Measurements from ENCODE around the gene ABCC2.

Gene ABCC2

DNA sequence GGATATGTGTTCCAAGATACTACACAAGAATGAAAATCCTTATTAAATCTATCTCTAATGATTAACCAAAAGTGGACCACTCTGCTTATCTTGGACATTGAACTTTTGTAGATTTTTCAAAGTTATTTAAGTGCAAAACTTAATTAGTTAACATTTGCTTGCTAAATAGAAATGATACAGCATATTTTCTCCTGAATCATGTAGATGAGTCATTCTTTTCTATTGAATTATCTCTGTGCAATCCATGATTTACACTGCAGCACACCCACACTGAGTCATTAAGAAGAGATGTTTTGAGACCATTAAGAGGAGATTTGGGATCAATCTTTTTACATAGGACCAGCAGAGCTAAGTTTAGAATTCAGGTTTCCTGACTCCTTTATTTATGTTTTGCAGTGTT lies 6.6 kb upstream of the ABCC2 start:
- no peak for DNase-seq

DNA sequence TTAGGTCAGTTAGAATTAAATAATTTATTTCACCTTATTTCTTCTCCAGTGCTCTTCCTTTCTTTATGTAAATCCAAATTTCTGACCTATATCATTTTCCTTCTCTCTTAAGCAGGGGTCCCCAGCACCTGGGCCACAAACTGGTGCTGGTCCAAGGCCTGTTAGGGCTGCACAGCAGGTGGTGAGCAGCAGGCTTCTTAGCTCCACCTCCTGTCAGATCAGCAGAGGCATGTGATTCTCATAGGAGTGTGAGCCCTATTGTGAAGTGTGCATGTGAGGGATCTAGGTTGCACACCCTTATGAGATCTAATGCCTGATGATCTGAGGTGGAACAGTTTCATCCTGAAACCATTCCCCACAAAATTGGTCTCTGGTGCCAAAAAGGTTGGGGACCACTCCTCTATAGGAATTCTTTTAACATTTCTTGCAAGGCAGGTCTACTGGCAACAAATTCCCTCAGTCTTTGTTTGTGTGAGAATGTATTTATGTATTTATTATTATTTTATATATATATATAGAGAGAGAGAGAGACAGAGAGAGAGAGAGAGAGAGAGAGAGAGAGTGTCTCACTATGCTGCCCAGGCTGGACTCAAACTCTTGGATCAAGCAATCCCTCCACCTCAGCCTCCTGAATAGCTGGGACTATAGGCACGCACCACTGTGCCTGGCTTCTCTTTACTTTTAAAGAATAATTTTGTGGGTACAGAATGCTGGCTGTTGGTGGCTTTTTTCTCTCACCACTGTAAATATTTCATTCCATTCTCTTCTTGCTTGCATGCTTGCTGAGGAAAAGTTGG lies 4.3 kb upstream of the ABCC2 start:
- DNase-seq: no peak

DNA sequence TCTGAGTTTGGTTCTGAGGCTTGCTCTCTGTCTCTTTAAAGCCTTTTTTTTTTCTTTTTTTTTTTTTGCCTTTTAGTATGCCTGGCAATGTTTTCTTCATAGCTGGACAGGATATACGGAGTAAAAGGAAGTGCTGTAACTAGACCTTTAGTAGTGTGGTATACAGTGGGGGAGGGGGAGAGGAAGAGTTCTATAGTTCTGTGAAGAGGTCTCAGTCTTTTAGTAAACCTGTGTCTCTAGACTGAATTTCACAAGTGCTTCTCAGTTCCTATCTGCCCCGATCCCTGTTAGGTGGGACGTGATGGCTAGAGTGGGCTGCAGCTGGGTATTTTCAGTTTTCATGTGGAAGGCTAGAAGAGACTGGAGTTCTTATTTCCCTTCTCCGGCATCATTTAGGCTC lies 3.1 kb upstream of the ABCC2 start:
- DNase-seq: no peak

DNA sequence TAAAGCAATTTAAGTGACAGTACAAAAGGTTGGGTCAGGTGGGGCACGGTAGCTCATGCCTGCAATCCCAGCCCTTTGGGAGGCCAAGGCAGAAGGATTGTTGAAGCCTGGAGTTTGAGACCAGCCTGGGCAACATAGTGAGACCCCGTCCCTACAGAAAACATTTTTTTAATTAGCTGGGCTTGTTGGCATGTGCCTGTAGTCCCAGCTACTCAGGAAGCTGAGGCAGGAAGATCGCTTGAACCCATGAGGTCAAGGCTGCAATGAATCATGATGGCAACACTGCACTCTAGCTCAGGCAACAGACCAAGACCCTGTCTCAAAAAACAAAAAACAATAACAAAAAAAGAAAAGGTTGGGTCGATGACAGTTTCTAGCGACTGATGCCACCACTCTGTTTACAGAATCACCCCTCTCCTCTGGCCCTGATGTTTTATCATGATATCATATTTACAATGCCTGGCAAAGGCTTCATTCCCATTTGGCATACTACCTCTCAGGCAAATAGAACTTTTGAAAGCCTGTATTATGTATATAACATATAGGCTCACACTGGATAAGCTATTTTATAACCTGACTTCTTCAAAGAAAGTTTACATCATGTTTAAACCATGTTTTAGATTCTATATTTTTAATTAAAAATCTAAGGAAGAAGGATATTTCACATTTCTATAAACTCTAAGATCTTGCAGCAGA lies 558 bp upstream of the ABCC2 start:
- DNase-seq: no peak

DNA sequence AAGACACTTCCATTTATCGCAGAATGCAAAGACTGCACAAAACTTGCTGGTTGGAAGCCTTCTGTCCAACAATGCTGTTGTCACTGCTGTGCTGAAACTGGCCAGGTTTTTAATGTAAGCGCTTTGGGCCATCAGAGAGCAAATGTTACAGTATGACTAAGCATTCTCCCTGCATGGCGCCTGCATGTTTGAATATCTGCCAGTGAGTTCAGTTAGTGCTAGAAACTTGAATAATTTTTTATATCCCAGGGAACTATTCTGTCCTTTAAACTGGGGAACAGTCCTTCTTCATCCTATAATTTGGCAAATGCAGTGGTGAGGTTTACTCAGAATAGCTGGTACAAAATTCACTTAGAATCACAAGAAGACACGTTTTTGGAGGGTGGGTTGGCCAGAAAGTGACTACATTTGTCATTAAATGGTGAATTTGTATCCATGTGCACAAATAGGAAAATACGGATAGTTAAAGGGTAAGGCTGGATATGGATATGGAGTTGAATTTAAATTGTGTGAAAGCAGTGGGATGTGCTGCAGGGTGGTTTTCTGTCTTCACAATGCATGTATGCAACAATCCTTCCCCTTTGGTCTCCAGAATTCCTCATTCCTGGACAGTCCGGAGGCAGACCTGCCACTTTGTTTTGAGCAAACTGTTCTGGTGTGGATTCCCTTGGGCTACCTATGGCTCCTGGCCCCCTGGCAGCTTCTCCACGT lies 1.7 kb downstream of the ABCC2 start:
- no peak for DNase-seq

DNA sequence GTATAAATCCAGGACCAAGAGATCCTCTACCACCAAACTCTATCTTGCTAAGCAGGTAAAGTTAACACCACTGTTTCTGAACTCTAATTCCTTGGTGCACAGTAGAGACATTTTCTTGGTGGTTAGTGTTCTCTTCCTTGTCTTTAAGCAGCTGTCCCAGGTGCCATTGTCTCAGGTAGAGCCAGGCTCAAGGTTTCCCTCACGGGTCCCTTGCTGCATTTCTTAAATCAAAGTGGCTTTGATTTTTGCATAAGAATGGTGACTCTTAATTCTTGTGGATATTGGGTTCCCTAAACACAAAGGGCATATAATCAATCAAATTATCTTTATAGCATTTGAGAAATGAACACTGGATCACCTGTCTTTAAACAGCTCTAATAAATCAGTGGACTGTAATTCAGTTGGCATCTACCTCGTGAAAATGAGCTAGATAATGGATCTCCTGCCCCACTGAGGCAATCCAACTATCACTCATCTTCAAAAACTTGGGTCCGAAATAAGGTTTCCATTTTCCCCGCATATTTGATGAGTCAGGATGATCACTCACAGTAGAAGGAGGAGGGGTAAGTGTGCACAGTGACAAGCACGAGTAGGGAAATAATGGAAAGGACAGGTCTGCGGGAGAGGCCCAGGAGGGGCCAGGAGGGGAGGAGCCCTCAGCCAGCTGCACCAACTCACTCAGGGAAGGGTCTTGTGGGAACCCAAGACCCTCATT lies 2.4 kb downstream of the ABCC2 start:
- no peak for DNase-seq

DNA sequence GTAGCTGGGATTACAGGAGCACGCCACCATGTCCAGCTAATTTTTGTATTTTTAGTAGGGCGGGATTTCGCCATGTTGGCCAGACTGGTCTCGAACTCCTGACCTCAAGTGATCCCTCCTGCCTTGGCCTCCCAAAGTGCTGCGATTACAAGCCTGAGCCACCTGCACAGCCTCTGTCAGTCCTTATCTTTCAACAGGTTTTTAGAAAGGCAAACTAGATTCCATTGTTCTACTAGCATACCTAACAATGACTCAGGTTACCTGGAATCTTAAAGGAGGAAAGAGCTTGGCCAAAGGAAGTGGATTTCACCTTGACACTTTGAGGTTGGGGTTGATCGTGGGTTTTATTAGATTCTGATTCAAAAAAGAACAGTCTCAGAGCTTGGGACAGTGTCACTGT lies 3.2 kb downstream of the ABCC2 start:
- no peak for DNase-seq

- DNase-seq: no peak
These were observed 4.9 kb downstream of the ABCC2 start for GRCh38 chr10:99787311-99787710.

GRCh38 chr10:99787782-99788445 lies 5.5 kb downstream of the ABCC2 start:
- DNase-seq: no peak

DNA sequence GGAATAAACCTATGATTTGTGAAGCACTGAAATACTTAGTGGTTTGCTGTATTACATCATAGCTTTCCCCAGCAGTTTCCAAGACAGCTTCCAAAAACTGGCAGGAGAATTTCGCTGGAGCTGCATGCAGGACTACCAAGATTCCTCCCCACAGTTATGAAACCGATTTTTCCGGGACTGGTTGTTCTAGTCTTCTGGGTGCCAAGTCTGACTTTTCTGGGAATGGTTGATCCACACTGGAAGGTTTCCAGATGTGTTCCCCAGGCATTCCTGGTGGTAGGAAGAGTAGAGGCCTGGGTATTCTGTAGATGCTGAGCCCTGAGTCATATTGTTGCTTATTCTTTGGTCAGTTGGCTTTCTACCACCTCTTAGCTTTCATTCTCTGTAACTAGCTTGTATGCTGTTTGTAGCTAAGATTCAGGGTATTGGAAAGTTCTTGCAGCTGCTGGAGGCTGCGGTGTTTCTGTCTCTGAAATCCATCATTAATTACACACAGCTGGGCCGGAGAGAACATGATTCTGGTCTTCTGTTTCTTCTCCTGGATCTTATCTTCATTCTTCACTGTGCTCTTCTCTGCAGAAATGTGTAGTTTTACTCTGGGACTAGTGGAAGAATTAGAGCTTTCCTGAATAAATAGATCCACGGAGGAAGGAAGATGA lies 6.3 kb downstream of the ABCC2 start:
- no peak for DNase-seq

GRCh38 chr10:99791831-99792230 lies 9.4 kb downstream of the ABCC2 start:
- DNase-seq: no peak

GRCh38 chr10:99793819-99794218 lies 11.4 kb downstream of the ABCC2 start:
- DNase-seq: no peak

- DNase-seq: no peak
These were observed 14.5 kb downstream of the ABCC2 start for GRCh38 chr10:99796928-99797327.

DNA sequence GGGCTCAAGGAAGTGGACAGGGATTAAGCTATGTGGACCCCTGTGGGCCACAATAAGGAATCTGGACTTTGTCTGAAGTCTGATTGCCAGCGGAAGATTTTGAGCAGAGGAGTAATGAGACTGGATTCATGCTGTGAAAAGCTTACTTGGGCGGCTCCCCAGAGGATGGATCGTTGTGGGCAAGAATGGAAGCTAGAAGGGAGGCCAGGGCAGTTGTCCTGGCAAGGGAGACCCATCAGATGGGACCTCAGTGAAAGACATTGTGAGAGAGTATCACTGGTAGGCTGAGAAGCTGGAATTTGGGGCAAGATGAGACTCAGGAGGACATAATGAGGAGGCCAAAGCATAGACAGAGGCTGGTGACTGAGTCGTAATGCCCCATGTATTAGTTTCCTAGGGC lies 15.6 kb downstream of the ABCC2 start:
- no peak for DNase-seq

DNA sequence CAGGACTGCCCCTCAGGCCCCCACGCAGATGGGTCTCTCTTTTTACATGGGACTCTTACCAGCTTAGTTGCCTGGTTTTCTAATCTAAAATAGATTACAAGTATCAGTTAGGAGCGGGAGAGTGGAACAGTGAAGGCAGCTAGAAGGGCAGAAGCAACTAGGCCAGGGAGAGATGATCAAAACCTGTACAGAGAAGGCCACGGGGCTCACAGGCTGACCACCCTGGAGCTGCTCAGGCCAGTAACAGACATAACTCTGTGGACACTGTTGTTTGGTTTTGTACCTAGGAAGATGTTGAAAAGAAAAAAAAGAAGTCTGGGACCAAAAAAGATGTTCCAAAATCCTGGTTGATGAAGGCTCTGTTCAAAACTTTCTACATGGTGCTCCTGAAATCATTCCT lies 16.5 kb downstream of the ABCC2 start:
- DNase-seq: no peak

DNA sequence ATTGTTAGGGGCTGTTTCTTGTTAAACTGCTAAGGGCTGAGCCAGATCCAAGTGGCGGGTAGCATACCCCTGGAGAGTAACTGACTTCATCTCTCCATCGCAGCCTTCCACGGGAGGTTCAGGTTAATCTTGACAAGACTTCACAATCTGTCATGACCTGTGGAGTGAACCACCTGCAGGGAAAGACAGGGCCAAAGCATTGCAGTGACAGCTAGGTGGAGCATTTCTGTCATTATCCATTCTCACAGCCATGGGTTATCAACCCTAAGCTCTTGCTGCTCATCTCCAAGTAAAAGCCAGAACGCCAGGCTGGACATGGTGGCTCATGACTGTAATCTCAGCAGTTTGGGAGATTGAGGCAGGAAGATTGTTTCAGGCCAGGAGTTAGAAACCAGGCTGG lies 17.2 kb downstream of the ABCC2 start:
- no peak for DNase-seq

DNA sequence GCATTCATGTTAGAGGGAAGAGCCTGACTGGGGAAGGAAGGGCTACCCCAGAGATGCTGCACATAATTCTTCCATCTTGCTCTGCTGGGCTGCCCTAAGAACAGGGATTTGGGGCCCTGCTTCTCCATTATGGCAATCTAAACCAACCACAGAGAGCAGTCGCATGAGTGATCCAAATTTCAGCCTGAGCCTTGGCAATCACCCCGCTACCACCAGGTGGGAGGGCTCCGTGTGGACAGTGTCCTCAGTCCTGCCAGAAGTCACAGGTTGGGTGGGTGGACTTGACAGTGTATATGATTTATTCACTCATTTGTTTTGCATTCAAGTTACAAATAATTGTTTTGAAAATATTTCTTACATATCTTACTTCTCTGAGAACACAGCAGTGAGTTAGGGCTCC lies 22.0 kb downstream of the ABCC2 start:
- no peak for DNase-seq

- DNase-seq: no peak
These were observed 22.8 kb downstream of the ABCC2 start for GRCh38 chr10:99805190-99805589.

DNA sequence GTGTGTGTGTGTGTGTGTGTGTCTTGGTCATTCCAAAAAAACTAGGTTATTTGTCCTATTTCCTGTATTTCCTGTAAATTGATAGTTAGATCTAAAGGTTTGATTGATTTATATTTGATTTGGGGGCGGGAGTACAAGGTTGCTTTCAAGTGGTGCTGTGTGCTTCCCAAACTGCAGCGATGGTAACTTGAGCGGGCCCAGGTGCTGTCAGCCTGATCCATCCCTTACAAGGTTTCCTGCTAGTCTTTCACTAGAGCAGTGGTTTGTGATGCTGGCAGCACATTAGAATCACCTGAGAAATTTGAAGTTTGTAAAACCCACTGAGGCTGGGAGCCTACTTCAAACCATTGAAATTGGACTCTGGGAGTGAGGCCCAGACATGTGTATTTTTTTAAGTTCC lies 23.7 kb downstream of the ABCC2 start:
- DNase-seq: no peak

GRCh38 chr10:99807786-99808185 lies 25.3 kb downstream of the ABCC2 start:
- DNase-seq: no peak

DNA sequence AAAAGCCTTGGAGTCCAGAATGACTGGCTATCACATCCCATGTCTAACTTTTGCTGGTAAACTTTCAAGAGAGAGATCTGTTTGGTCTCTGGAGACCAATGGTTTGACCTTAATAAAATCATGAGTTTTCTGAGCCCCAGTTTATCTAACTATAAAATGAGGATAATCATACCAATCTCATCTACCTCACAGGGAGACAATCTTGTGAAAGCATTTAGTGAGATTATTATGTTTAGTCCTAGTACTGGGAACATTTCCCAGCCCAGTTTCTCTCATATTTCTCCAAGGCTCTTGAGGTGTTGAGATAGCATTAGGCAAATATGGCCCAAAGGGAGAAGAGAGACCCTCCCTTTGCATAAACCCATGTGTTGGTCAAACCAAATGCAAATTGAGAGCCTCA lies 25.8 kb downstream of the ABCC2 start:
- no peak for DNase-seq

- no peak for DNase-seq
These were observed 27.0 kb downstream of the ABCC2 start for GRCh38 chr10:99809481-99809880.

Data from bone marrow (tissue), 2 donors.